Osteocyte (in vitro differentiated cells): ENCODE data around the gene PEX13. TPM values are rescaled to one million over a fixed set of nuclear protein-coding genes. Genes with fewer than 3 reads are reported as not detected.

Experiments
- DNase-seq: peaks from one replicate; pipeline ENCODE4 v3.0.0; 2021; ENCODE audit warnings: mixed read lengths; ENCODE audit not compliant: unreplicated experiment; ENCODE audit errors: extremely low spot score
- H3K27ac Mint-ChIP-seq: one replicate; pipeline ENCODE4 v1.8.0; 2021; ENCODE audit warnings: mild to moderate bottlenecking, mixed read lengths; ENCODE audit not compliant: unreplicated experiment
- H3K27me3 Mint-ChIP-seq: one replicate; pipeline ENCODE4 v1.8.0; 2021; ENCODE audit warnings: mixed read lengths; ENCODE audit not compliant: unreplicated experiment
- H3K36me3 Mint-ChIP-seq: one replicate; pipeline ENCODE4 v1.8.0; 2021; ENCODE audit warnings: mixed read lengths; ENCODE audit not compliant: unreplicated experiment
- H3K4me1 Mint-ChIP-seq: one replicate; pipeline ENCODE4 v1.8.0; 2021; ENCODE audit warnings: mixed read lengths; ENCODE audit not compliant: unreplicated experiment
- H3K4me3 Mint-ChIP-seq: one replicate; pipeline ENCODE4 v1.8.0; 2021; ENCODE audit warnings: mild to moderate bottlenecking, moderate library complexity, mixed read lengths; ENCODE audit not compliant: unreplicated experiment
- H3K9me3 Mint-ChIP-seq: one replicate; pipeline ENCODE4 v1.8.0; 2021; ENCODE audit warnings: mixed read lengths; ENCODE audit not compliant: unreplicated experiment
- total RNA-seq: library from RNA; stranded (reverse); gene quantifications from 2 replicates; pipeline ENCODE4 v1.2.1, GENCODE V29; 2021
- TF ChIP-seq, protein P1 (sequence below): fragments of 200-600 bp; sonication (generic); IDR thresholded peaks from 2 replicates; pipeline ENCODE4 v1.5.0; 2021; ENCODE audit warnings: antibody characterized with exemption, mild to moderate bottlenecking, moderate library complexity

Gene PEX13
- total RNA-seq, 1 donor from 2014 or later: 20.3 TPM

GRCh38 chr2:61091485-61091884 is 74.0 kb downstream of the PEX13 start:
- Mint-ChIP-seq H3K27ac (no peak overlapping the region), H3K4me3 (no peak overlapping the region), H3K36me3 (peaks cover 8% of the 10 kb centered on the region), H3K4me1 (no peaks in the 10 kb centered on the region), H3K9me3 (no peaks in the 10 kb centered on the region), H3K27me3 (no peaks in the 10 kb centered on the region)
- no peak for DNase-seq
- TF ChIP-seq, protein P1, sequence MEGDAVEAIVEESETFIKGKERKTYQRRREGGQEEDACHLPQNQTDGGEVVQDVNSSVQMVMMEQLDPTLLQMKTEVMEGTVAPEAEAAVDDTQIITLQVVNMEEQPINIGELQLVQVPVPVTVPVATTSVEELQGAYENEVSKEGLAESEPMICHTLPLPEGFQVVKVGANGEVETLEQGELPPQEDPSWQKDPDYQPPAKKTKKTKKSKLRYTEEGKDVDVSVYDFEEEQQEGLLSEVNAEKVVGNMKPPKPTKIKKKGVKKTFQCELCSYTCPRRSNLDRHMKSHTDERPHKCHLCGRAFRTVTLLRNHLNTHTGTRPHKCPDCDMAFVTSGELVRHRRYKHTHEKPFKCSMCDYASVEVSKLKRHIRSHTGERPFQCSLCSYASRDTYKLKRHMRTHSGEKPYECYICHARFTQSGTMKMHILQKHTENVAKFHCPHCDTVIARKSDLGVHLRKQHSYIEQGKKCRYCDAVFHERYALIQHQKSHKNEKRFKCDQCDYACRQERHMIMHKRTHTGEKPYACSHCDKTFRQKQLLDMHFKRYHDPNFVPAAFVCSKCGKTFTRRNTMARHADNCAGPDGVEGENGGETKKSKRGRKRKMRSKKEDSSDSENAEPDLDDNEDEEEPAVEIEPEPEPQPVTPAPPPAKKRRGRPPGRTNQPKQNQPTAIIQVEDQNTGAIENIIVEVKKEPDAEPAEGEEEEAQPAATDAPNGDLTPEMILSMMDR: no peak

DNA sequence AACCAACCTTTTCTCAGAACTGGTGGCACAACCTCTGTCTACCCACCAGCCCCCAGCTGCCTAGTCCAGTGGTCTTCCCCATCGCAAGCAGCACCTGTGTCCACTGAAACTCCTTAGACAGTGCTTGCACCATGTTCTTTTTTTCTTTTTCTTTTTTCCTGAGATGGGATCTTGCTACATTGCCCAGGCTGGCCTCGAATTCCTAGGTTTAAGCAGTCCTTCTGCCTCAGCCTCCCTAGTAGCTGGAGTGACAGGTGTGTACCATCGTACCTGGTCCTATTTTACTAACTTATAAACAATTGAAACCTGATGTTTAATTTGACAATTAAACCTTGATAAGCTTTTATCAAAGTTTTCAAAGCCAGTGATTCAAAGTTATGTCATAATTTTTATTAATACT is 78.9 kb downstream of the PEX13 start:
- H3K4me1 Mint-ChIP-seq: no peaks in the 10 kb centered on the region
- H3K27me3 Mint-ChIP-seq: no peaks in the 10 kb centered on the region

GRCh38 chr2:61100801-61101200 is 83.3 kb downstream of the PEX13 start:
- no peak for DNase-seq
- Mint-ChIP-seq H3K36me3 (peaks cover 11% of the 10 kb centered on the region), H3K27ac (no peak overlapping the region), H3K27me3 (no peaks in the 10 kb centered on the region), H3K4me1 (no peaks in the 10 kb centered on the region), H3K9me3 (peaks cover 3% of the 10 kb centered on the region), H3K4me3 (no peak overlapping the region)
- TF ChIP-seq, protein P1: no peak

More for the DNA sequence above, 78.9 kb downstream of the PEX13 start:
- H3K36me3 Mint-ChIP-seq: peaks cover 3% of the 10 kb centered on the region
- no peak for DNase-seq
- TF ChIP-seq, protein P1: no peak
- H3K9me3 Mint-ChIP-seq: no peaks in the 10 kb centered on the region
- H3K4me3 Mint-ChIP-seq: no peak overlapping the region
- no peak overlapping the region for H3K27ac Mint-ChIP-seq

Other genes starting within 250 kb of the PEX13 start
- 7.1 and 7.9 TPM in 2 replicates for gene REL, start 136.1 kb upstream of the PEX13 start, total RNA-seq
- 6.0 and 7.7 TPM in 2 replicates for gene PUS10, start 535 bp downstream of the PEX13 start, total RNA-seq
- 11.3 and 11.7 TPM in 2 replicates for gene SANBR, start 48.2 kb downstream of the PEX13 start, total RNA-seq
- 9.2 and 10.3 TPM in 2 replicates for gene C2orf74, start 144.5 kb downstream of the PEX13 start, total RNA-seq